ENCODE measurements around the gene CRLF2.

Gene CRLF2

DNA sequence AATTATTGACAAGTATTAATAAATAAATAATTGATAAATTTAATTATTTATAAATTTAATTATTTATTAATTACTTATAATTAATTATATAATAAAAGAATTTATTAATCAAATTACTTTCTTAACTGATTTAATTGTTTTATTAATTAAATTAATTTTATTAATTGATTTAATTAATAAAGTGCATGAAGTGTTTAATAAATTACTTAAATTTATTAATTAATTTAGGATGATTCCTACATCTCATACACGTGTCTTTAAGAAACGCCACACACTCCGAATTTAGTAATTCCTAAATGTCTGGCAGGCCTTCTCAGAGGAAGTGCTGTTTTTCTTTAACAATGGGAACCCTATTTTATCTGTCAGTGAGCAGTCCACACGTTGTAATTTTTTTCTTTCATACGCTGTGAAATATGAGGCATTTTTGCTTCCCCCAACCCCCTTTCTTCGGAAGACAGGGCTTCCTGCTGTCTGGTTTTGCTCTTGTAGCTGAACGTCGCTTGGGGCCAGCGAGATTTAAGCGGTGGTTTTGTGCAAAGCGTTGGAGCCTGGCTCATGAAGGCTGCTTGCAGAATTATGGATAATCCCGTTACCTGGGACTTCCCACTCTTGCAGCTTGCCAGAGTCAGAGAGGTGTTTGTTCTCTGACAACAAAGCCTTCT lies 46.8 kb downstream of the CRLF2 start:
- DNase-seq = no peak

DNA sequence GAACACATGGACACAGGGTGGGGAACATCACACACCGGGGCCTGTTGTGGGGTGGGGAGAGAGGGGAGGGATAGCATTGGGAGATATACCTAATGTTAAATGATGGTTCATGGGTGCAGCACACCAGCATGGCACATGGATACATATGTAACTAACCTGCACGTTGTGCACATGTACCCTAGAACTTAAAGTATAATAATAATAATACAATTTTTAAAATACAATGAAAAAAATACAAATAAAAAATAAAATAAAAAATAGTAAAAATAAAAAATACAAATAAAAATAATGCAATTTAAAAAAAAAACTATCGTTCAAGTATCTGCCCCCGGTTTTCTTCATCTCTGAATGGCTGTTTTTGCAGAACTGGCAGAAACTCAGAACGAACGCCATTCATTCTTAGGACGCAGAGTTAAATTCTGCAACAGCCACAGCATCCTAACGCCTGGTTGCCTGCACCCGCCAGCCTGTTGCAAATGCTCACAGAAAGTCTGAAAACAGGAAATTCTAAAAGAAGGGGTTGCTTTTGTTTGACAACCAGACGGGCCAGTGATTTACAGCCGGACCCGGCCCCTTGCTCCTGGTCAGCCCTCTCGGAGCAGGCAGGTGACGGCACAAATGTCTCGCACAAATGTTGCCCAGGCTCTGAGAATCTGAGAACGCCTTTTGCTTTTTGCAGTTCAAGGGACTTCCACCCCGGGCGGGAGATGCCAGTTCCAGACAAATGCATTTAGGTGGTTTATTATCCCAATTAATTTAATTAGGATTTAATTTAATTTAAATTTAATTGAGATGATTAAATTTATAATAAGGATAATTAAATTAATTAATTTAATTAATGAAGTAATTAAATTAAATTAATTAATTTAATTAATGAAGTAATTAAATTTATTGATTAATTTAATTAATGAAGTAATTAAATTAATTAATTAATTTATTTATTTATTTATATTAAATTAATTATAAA lies 47.8 kb downstream of the CRLF2 start:
- peak; percentile 61 for DNase-seq

DNA sequence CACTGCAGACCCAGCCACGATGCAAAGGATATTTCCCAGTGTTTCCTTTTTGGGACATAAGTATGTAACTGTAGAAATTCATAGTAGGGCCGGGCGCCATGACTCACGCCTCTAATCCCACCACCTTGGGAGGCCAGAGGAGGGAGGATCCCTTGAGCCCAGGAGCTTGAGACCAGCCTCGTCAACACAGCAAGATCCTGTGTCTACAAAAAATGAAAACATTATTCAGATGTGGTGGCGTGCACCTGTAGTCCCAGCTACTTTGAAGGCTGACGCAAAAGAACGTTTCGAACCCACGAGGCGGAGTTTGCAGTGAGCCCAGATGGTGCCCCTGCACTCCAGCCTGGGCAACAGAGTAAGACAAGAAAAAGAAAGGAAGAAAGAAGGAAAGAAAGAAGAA lies 49.2 kb downstream of the CRLF2 start:
- DNase-seq = peak; percentile 32

DNA sequence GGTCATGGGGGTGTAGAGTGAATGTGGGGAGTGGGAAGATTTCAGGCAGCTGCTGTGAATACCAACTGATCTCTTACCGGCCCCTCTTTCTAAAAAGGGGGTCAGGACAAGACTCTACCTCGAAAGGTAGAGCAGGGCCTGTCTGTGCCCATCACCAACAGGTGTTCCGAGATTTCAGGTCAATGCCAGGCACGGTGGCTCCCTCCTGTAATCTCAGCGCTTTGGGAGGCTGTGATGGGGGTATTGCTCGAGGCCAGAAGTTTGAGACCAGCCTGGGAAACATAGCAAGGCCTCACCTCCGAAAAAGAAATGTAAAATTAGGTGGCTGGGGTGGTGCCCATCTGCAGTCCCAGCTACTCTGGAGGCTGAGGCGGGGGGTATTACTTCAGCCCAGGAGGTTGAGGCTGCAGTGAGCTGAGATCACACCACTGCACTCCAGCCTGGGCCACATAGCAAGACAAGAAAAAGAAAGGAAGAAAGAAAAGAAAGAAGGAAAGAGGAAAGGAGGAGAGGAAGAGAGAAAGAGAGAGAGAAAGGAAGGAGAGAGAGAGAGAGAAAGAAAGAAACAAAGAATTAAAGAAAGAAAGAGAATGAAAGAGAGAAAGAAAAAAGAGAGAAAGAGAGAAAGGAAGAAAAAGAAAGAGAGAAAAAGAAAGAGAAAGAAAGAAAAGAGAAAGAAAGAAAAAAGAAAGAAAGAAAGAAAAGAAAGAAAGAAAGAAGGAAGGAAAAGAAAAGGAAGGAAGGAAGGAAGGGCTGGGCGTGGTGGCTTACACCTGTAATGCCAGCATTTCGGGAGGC lies 50.1 kb downstream of the CRLF2 start:
- peak; percentile 13 for DNase-seq

DNA sequence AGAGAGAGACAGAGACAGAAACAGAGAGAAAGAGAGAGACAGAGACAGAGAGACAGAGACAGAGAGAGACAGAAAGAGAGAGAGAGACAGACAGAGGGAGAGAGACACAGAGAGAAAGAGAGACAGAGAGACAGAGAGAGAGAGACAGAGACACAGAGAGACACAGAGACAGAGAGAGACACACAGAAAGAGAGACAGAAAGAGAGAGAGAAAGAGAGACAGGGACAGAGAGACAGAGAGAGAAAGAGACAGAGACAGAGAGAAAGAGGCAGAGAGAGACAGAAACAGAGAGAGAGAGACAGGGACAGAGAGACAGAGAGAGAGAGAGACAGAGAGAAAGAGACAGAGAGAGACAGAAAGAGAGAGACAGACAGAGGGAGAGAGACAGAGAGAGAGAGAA lies 52.9 kb downstream of the CRLF2 start:
- DNase-seq = no peak

DNA sequence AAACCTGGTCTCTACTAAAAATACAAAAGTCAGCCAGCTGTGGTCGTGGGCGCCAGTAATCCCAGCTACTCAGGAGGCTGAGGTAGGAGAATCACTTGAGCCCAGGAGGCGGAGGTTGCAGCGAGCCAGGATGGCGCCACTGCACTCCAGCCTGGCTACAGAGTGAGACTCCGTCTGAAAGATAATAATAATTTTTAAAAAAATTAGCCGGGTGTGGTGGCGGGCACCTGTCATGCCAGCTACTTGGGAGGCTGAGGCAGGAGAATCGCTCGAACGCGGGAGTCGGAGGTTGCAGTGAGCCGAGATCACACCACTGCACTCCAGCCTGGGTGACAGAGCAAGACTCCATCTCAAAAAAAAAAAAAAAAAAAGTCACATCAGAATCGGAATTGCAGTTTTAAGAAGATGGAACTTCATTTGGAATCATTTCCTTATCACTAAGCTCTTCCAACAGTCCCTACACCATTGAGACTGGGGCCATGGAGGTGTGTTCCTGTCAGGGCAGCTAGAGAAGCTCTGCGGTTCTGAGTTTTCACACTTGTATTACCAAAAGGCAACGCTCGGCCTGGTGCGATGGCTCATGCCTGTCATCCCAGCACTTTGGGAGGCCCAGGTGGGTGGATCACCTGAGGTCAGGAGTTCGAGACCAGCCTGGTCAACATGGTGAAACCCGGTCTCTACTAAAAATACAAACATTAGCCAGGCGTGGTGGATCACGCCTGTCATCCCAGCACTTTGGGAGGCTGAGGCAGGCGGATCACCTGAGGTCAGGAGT lies 55.6 kb downstream of the CRLF2 start:
- peak; percentile 50 for DNase-seq

DNA sequence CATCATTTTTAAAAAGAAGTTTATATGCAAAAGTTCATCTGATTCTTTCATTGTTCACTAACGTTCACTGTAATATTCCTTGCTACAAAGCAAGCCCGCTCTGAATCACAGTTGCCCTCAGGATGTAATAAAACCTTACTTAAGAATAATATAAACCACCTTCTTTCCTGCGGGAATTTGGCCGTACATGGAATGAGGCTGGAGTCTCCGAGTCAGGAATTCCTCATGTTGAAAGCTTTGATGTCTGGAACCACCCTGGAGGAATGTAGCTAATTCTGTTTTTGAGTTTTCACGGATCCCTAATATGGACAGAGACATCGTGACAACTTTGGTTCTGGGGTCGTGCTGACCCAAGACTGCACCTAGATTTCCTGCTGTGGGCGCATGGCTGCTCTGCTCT lies 58.5 kb downstream of the CRLF2 start:
- DNase-seq = no peak

DNA sequence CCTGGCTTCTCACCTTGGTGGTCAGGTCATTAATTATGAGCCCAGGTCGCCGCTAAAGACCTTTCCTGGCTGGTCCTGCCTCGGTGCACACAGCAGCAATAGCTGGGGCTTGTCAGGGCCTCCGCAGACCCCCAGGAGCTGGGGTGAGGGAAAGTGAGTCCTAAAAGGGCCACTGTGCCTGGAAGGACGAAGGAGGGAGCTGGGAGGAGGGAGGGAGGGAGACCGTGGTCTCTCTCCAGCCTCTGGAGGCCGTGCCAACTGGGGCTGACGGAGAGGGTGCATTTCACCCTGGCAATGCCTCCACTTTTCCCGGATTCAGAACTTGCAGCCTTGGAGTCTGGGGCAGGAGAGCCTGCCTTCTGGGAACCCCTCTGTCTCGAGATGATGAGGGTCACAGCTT lies 60.4 kb downstream of the CRLF2 start:
- no peak for DNase-seq

DNA sequence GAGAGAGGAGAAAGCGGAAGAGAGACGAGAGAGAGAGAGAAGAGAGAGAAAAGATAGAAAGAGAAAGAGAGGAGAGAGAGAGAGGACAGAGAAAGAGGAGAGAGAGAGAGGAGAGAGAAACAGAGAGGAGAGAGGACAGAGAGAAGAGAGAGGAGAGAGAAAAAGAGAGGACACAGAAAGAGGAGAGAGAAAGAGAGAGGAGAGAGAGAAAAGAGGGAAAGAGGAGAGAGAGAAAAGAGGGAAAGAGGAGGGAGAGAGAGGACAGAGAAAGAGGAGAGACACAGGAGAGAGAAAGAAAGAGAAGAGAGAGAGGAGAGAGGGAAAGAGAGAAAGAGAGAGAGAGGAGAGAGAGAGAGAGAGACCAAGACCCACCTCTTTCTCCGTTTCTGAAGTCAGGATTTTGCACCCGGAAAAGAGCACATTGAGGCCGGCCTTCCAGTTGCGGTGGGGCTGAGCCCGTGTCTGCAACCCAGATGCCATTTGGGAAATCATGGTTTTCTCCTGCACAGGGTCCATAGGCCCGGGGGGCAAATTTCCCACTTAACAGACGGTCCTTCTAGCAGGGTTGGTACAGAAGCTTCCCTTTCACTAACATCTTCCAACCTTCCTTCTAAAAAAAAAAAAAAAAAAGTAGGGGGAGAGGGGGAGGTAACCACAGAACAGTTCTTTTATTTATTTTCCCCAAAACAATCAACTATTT lies 60.9 kb downstream of the CRLF2 start:
- DNase-seq = no peak

DNA sequence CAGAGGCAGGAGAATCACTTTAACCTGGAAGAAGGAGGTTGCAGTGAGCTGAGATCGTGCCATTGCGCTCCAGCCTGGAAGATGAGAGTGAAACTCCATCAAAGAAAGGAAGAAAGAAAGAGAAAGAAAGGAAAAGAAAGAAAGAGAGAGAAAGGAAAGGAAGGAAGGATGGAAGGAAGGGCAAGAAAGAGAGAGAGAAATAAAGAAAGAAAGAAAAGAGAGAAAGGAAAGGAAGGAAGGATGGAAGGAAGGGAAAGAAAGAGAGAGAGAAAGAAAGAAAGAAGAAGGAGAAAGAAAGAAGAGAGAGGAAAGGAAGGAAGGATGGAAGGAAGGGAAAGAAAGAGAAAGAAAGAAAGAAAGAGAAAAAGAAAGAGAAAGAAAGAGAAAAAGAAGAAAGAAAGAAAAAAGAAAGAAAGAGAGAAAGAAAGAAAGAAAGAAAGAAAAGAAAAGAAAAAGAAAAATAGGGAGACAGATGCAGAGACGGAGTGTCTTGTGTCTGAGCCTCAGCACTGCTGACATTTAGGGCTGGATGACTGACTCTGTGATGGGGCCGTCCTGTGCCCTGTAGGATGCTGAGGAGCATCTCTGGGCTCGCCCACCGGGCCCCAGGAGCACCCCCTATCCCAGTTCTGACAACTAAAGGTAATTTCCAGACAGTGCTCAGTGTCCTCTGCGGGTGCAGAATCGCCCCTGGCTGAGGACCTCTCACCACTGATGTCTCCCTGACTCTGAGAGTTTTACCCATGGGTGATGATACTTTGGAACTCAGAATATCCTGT lies 61.7 kb downstream of the CRLF2 start:
- no peak for DNase-seq

DNA sequence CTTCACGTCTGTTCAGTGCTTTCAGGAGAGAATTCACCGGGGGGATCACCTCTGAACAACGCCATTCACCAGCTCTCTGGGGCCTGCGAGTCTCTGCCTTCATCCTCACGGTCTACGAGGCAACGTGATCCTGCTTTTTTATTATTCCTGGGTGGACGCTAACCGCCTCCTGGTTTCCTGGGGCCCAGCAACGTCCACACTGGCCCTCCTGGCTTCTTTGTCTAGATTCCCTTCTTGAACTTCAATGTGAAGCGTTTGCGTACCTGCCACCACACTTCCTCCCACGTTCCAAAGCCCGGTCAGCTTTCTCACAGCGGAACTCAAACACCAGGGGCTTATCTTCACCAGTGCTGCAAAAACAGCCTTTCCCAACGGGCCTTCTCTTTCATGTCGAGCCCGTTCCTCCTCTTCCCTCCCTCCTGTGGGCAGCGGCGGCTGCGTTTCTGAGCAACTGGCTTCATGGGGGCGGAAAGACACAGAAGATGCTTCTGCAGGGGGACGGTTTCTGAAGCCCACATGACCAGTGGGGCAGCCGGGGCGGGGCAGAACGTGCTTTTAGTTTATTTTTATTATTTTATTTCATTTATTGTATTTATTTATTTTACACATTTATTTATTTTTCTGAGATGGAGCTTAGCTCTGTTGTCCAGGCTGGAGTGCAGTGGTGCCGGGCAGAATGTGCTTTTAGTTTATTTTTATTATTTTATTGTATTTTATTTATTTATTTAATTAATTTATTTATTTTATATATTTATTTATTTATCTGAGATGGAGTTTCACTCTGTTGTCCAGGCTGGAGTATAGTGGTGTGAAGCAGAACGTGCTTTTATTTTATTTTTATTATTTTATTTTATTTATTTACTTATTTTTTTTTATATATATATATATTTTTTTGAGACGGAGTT lies 64.6 kb downstream of the CRLF2 start:
- no peak for DNase-seq

DNA sequence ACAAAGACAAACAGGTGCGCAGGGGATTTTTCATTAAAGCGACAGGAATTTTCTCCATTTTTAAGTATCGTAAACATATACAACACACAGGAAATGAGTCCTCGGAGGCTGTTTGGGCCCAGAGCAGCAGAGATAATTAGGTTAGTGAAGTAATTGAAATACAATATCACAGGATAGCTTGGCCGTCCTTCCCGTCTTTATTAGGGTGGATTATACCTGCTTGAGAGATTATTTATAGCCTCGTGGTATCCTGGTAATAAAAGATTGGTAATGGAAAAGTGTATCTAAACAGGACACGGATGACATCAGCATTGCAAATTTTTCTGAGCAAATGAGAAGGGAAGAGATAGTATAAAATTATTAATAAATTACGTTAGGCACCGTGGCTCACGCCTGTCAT lies 68.2 kb downstream of the CRLF2 start:
- DNase-seq = no peak
